ENCODE results near the gene KRT31.
"Not testable (repeated sequence)": the region's sequence is repeated elsewhere in the genome, so short reads cannot be mapped to it uniquely, and the experiment has no call there.

The KRT31 gene

DNA sequence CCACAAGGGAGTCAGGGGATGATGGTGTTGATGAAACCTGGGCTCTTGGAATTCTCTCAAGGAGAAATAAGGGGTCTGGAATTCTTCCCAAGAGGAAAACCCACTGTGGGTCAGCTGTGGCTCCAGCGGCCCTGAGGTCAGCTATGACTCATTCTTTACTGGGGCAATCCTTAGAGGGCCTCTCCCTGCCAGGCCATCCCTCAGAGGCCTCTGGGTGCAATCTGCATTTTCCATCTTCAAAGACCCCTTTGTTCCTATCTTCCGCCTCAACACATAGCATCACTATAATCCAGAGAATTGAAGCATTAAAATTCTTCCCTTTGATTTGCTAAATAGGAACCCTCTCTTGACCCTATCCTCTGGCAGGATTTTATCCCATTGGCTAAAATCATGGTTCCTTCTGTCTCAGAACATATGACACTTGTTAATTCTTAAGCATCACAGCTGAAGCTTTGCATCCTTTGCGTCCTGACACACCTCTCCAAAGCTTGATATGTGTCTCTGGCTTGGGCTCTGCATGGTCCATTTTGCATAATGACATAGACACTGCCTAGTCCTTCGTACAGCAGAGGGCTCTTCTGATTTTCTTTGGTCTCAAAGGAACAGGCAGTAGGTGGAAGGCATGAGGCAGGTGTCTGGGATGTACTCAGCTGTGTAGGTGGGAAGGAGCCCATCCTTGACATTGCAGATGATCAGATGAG lies 31.3 kb upstream of the KRT31 start:
- ChIA-PET CTCF (interaction anchor here (0.5 to 0.8 kb wide), 3 partner anchors 11 to 237 kb away, joined by 3 read pairs; no protein-coding TSS in a partner anchor), POLR2A (no interaction called here)
- TF ChIP-seq, protein P1, sequence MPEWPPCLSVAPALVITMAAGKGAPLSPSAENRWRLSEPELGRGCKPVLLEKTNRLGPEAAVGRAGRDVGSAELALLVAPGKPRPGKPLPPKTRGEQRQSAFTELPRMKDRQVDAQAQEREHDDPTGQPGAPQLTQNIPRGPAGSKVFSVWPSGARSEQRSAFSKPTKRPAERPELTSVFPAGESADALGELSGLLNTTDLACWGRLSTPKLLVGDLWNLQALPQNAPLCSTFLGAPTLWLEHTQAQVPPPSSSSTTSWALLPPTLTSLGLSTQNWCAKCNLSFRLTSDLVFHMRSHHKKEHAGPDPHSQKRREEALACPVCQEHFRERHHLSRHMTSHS (tag by site-specific recombination; IDR thresholded peaks at IDR 0.05), result no peak
- TF ChIP-seq ZFHX2 (tag by site-specific recombination; conservative IDR thresholded peaks at IDR 0.05) (no peak), ZFP41 (tag by site-specific recombination; IDR thresholded peaks at IDR 0.05; ENCODE audit: borderline replicate concordance) (no peak), ZNF324 (tag by site-specific recombination; IDR thresholded peaks at IDR 0.05) (no peak), RBAK (tag by site-specific recombination; IDR thresholded peaks at IDR 0.05) (no peak), ZNF768 (tag by site-specific recombination; IDR thresholded peaks at IDR 0.05) (no peak), ZNF658 (tag by site-specific recombination; IDR thresholded peaks at IDR 0.05) (no peak), ZNF48 (tag by site-specific recombination; IDR thresholded peaks at IDR 0.05) (no peak), ZNF248 (tag by site-specific recombination; IDR thresholded peaks at IDR 0.05) (no peak), HOXA7 (CRISPR knock-in tag; IDR thresholded peaks at IDR 0.05; ENCODE audit: borderline replicate concordance) (no peak), ZNF37A (tag by site-specific recombination; IDR thresholded peaks at IDR 0.05) (no peak), ZNF302 (tag by site-specific recombination; IDR thresholded peaks at IDR 0.05; ENCODE audit: low read depth) (no peak), ZNF571 (tag by site-specific recombination; IDR thresholded peaks at IDR 0.05) (no peak), ZNF623 (tag by site-specific recombination; IDR thresholded peaks at IDR 0.05) (no peak), ZNF423 (tag by site-specific recombination; IDR thresholded peaks at IDR 0.05) (no peak), BCL11A (tag by site-specific recombination; IDR thresholded peaks at IDR 0.05; ENCODE audit: low read depth) (no peak), ZNF24 (tag by site-specific recombination; IDR thresholded peaks at IDR 0.05) (no peak), ZNF626 (tag by site-specific recombination; IDR thresholded peaks at IDR 0.05) (no peak)
- TF ChIP-seq, protein P2, sequence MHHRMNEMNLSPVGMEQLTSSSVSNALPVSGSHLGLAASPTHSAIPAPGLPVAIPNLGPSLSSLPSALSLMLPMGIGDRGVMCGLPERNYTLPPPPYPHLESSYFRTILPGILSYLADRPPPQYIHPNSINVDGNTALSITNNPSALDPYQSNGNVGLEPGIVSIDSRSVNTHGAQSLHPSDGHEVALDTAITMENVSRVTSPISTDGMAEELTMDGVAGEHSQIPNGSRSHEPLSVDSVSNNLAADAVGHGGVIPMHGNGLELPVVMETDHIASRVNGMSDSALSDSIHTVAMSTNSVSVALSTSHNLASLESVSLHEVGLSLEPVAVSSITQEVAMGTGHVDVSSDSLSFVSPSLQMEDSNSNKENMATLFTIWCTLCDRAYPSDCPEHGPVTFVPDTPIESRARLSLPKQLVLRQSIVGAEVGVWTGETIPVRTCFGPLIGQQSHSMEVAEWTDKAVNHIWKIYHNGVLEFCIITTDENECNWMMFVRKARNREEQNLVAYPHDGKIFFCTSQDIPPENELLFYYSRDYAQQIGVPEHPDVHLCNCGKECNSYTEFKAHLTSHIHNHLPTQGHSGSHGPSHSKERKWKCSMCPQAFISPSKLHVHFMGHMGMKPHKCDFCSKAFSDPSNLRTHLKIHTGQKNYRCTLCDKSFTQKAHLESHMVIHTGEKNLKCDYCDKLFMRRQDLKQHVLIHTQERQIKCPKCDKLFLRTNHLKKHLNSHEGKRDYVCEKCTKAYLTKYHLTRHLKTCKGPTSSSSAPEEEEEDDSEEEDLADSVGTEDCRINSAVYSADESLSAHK (tag by site-specific recombination; IDR thresholded peaks at IDR 0.05), result no peak
- TF ChIP-seq, protein P3, sequence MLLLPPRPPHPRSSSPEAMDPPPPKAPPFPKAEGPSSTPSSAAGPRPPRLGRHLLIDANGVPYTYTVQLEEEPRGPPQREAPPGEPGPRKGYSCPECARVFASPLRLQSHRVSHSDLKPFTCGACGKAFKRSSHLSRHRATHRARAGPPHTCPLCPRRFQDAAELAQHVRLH (tag by site-specific recombination; IDR thresholded peaks at IDR 0.05), result no peak
- Histone ChIP-seq H3K9me3 (ENCODE audit: control insufficient read depth, insufficient read depth, low read depth, low read length) (no peaks in the 10 kb centered on the region), H3K36me3 (ENCODE audit: control insufficient read depth in 2 of 2, insufficient read depth in 1 of 2, low read length in 2 of 2) (no peaks in the 10 kb centered on the region), H3K27ac (ENCODE audit: extremely low read depth, low read depth, low read length) (no peak overlapping the region), H3K4me3 (ENCODE audit: low read depth, low read length) (no peak overlapping the region), H3K4me1 (ENCODE audit: control insufficient read depth, insufficient read depth, low read length) (no peaks in the 10 kb centered on the region)

DNA sequence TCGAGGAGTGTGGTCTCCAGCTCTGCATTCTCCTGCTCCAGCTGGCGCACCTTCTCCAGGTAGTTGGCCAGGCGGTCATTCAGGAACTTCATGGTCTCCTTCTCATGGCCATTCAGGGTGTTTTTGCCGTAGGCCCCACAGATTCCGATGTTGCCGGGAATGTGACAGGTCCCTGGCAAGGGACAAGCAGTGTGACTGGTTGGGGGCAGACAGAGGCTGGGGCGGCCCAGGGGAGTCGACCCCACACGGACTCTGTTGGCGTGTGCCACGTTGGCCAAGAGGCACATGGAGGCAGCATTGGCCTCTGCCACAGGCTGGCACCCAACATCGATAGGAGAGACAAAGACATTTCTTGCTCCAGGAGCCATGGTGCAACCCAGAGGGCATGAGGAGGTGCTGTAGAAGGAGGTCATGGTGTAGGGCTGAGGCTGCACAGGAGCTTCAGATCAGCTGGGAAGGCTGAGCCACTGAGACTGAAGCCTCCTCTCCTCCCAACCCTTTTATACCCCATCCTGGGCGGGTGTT lies 26.8 kb upstream of the KRT31 start, which contains the start of gene KRT37:
KRT37 (minus strand) TSS at position 475 of the 525 bp plus-strand sequence; CDS start at position 413, 62 bp downstream.
- H3K27ac ChIP-seq (ENCODE audit: extremely low read depth, low read depth, low read length), result no peak within 1 kb of the TSS
- H3K36me3 ChIP-seq (ENCODE audit: control insufficient read depth in 2 of 2, insufficient read depth in 1 of 2, low read length in 2 of 2), result no peaks in the 10 kb centered on the region
- TF ChIP-seq ZNF843 (tag by site-specific recombination; IDR thresholded peaks at IDR 0.05), result no peak
- TF ChIP-seq, protein P4, sequence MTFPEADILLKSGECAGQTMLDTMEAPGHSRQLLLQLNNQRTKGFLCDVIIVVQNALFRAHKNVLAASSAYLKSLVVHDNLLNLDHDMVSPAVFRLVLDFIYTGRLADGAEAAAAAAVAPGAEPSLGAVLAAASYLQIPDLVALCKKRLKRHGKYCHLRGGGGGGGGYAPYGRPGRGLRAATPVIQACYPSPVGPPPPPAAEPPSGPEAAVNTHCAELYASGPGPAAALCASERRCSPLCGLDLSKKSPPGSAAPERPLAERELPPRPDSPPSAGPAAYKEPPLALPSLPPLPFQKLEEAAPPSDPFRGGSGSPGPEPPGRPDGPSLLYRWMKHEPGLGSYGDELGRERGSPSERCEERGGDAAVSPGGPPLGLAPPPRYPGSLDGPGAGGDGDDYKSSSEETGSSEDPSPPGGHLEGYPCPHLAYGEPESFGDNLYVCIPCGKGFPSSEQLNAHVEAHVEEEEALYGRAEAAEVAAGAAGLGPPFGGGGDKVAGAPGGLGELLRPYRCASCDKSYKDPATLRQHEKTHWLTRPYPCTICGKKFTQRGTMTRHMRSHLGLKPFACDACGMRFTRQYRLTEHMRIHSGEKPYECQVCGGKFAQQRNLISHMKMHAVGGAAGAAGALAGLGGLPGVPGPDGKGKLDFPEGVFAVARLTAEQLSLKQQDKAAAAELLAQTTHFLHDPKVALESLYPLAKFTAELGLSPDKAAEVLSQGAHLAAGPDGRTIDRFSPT (tag by site-specific recombination; IDR thresholded peaks at IDR 0.05), result no peak
- TF ChIP-seq ZNF585B (tag by site-specific recombination; IDR thresholded peaks at IDR 0.05), result no peak
- TF ChIP-seq ZNF624 (tag by site-specific recombination; IDR thresholded peaks at IDR 0.05), result no peak
- TF ChIP-seq ZNF521 (tag by site-specific recombination; IDR thresholded peaks at IDR 0.05), result no peak
- TF ChIP-seq SCRT2 (tag by site-specific recombination; IDR thresholded peaks at IDR 0.05), result no peak
- TF ChIP-seq ZNF76 (tag by site-specific recombination; IDR thresholded peaks at IDR 0.05; ENCODE audit: borderline replicate concordance, low read depth), result no peak
- no peak for TF ChIP-seq ZNF324 (tag by site-specific recombination; IDR thresholded peaks at IDR 0.05)
- no peaks in the 10 kb centered on the region for H3K9me3 ChIP-seq (ENCODE audit: control insufficient read depth, insufficient read depth, low read depth, low read length)
- POLR2A ChIA-PET, result no interaction called here
- H3K4me1 ChIP-seq (ENCODE audit: control insufficient read depth, insufficient read depth, low read length), result no peaks in the 10 kb centered on the region
- no peak within 1 kb of the TSS for H3K4me3 ChIP-seq (ENCODE audit: low read depth, low read length)
- CTCF ChIA-PET, result interaction anchor here (1.5 kb wide), 1 partner anchor 15 kb away, joined by 3 read pairs; no protein-coding TSS in a partner anchor

DNA sequence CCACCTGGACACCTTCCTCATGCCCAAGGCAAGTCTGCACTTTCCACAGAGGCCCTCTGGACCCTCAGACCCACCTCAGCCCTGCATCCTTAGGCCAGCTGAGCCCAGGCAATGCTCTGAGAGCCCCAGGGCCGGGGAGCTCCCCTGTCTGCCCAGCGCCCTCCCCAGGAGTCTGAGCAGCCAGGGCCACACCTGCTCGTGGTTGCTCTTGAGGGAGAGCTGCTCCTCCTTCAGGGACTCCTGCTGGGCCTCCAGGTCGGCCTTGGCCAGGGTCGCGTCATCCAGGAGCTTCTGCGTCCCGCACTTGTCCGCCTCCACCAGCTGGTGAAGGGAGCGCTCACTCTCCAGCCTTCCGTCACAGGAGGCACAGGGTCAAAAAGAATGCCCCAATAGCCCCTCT lies 25.2 kb upstream of the KRT31 start:
- not testable (repeated sequence) for H3K9me3 ChIP-seq (ENCODE audit: control insufficient read depth, insufficient read depth, low read depth, low read length); H3K4me3 ChIP-seq (ENCODE audit: low read depth, low read length); H3K27ac ChIP-seq (ENCODE audit: extremely low read depth, low read depth, low read length); H3K4me1 ChIP-seq (ENCODE audit: control insufficient read depth, insufficient read depth, low read length); H3K36me3 ChIP-seq (ENCODE audit: control insufficient read depth in 2 of 2, insufficient read depth in 1 of 2, low read length in 2 of 2)
- CTCF ChIA-PET, result interaction anchor here (1.6 kb wide), 1 partner anchor 240 kb away, joined by 4 read pairs; no protein-coding TSS in a partner anchor
- POLR2A ChIA-PET, result interaction anchor here (0.8 kb wide), 1 partner anchor 17 kb away, joined by 4 read pairs; no protein-coding TSS in a partner anchor

Data from HEK293 (cell line).